DOHH2 (cell line): ENCODE measurements around the gene SH2D1A.

ENCODE experiments used
- H3F3A ChIP-seq: fragments of 200-600 bp; sonication (generic), shearing (Covaris generic); 2 replicates; pipeline ENCODE4 v1.6.0; 2016; ENCODE audit warnings: antibody characterized with exemption, mild to moderate bottlenecking; ENCODE audit not compliant: control insufficient read depth, insufficient read depth
- H3K27ac ChIP-seq: fragments of 200-600 bp; sonication (generic); 2 replicates; pipeline ENCODE4 v1.5.1; 2014; ENCODE audit warnings: low read depth, mild to moderate bottlenecking, low read length, moderate library complexity
- H3K27me3 ChIP-seq: fragments of 200-600 bp; sonication (generic); 2 replicates; pipeline ENCODE4 v1.6.1; 2014; ENCODE audit warnings: mild to moderate bottlenecking, low read length, mixed read lengths; ENCODE audit not compliant: control insufficient read depth
- H3K36me3 ChIP-seq: fragments of 200-600 bp; sonication (generic); 2 replicates; pipeline ENCODE4 v1.6.1; 2014; ENCODE audit warnings: mild to moderate bottlenecking, low read length, moderate library complexity, mixed read lengths; ENCODE audit not compliant: control insufficient read depth
- H3K4me1 ChIP-seq: fragments of 200-600 bp; sonication (generic); 2 replicates; pipeline ENCODE4 v1.6.1; 2014; ENCODE audit warnings: mild to moderate bottlenecking, low read length, mixed read lengths; ENCODE audit not compliant: control insufficient read depth
- H3K4me2 ChIP-seq: fragments of 200-600 bp; sonication (generic); 2 replicates; pipeline ENCODE4 v1.6.0; 2014; ENCODE audit warnings: mild to moderate bottlenecking, low read length, moderate library complexity
- H3K4me3 ChIP-seq: fragments of 200-600 bp; sonication (generic); 2 replicates; pipeline ENCODE4 v1.5.1; 2014; ENCODE audit warnings: mild to moderate bottlenecking, low read length, mixed read lengths
- H3K79me2 ChIP-seq: fragments of 200-600 bp; sonication (generic); 2 replicates; pipeline ENCODE4 v1.6.1; 2014; ENCODE audit warnings: mild to moderate bottlenecking, low read length, mixed read lengths; ENCODE audit not compliant: control insufficient read depth
- H3K9me2 ChIP-seq: fragments of 200-600 bp; sonication (generic); replicated peaks from 2 replicates; pipeline ENCODE4 v1.6.1; 2014; ENCODE audit warnings: mild to moderate bottlenecking, low read length, mixed read lengths; ENCODE audit not compliant: control insufficient read depth
- H3K9me3 ChIP-seq: fragments of 200-600 bp; sonication (generic); 2 replicates; pipeline ENCODE4 v1.6.1; 2014; ENCODE audit warnings: antibody characterized with exemption, low read length, mixed read lengths; ENCODE audit not compliant: control insufficient read depth, insufficient read depth
- H4K20me1 ChIP-seq: fragments of 200-600 bp; sonication (generic); 2 replicates; pipeline ENCODE4 v1.6.0; 2014; ENCODE audit warnings: low read depth, mild to moderate bottlenecking, antibody characterized with exemption, low read length, moderate library complexity; ENCODE audit not compliant: control insufficient read depth, insufficient read depth
- CTCF ChIP-seq: fragments of 200-600 bp; sonication (generic); IDR thresholded peaks from one replicate; pipeline ENCODE4 v1.5.1; 2014; ENCODE audit warnings: antibody characterized with exemption, mild to moderate bottlenecking, low read depth, low read length; ENCODE audit not compliant: poor library complexity, severe bottlenecking
- EZH2phosphoT487 ChIP-seq: fragments of 200-600 bp; sonication (generic); IDR thresholded peaks from 2 replicates; pipeline ENCODE4 v1.6.1; 2017; ENCODE audit warnings: borderline replicate concordance, mild to moderate bottlenecking, antibody characterized with exemption, low read length, moderate library complexity, mixed read lengths

The SH2D1A gene

GRCh38 chrX:124393659-124394058, 47.3 kb downstream of the SH2D1A start:
- H3K9me3 ChIP-seq, result no peaks in the 10 kb centered on the region
- H3K9me2 ChIP-seq, result no peaks in the 10 kb centered on the region
- H4K20me1 ChIP-seq, result no peaks in the 10 kb centered on the region
- no peaks in the 10 kb centered on the region for H3F3A ChIP-seq
- H3K4me1 ChIP-seq, result no peaks in the 10 kb centered on the region
- no peaks in the 10 kb centered on the region for H3K79me2 ChIP-seq
- no peak overlapping the region for H3K4me2 ChIP-seq
- H3K27me3 ChIP-seq, result no peaks in the 10 kb centered on the region
- H3K36me3 ChIP-seq, result no peaks in the 10 kb centered on the region
- H3K4me3 ChIP-seq, result no peak overlapping the region
- TF ChIP-seq CTCF, result no peak
- TF ChIP-seq EZH2phosphoT487, result no peak
- no peak overlapping the region for H3K27ac ChIP-seq

GRCh38 chrX:124395145-124395880, 49.0 kb downstream of the SH2D1A start:
- Histone ChIP-seq H3F3A (no peaks in the 10 kb centered on the region), H3K36me3 (no peaks in the 10 kb centered on the region), H3K4me3 (no peak overlapping the region), H3K27ac (no peak overlapping the region), H3K4me2 (no peak overlapping the region), H4K20me1 (no peaks in the 10 kb centered on the region), H3K4me1 (no peaks in the 10 kb centered on the region), H3K79me2 (no peaks in the 10 kb centered on the region), H3K9me2 (no peaks in the 10 kb centered on the region), H3K9me3 (no peaks in the 10 kb centered on the region), H3K27me3 (no peaks in the 10 kb centered on the region)
- TF ChIP-seq CTCF (no peak), EZH2phosphoT487 (no peak)

- no peaks in the 10 kb centered on the region for H3K9me3 ChIP-seq
- H3K36me3 ChIP-seq, result no peaks in the 10 kb centered on the region
- H3K4me1 ChIP-seq, result no peaks in the 10 kb centered on the region
- H3K9me2 ChIP-seq, result no peaks in the 10 kb centered on the region
- H3K27ac ChIP-seq, result no peak overlapping the region
- no peaks in the 10 kb centered on the region for H3K27me3 ChIP-seq
- H3F3A ChIP-seq, result no peaks in the 10 kb centered on the region
- no peak for TF ChIP-seq EZH2phosphoT487
- TF ChIP-seq CTCF, result no peak
- H3K4me3 ChIP-seq, result no peak overlapping the region
- H3K4me2 ChIP-seq, result no peak overlapping the region
- no peaks in the 10 kb centered on the region for H4K20me1 ChIP-seq
- no peaks in the 10 kb centered on the region for H3K79me2 ChIP-seq
Observed at GRCh38 chrX:124401696-124402095, 55.3 kb downstream of the SH2D1A start.
